Middle frontal gyrus (tissue), 1 donor: ENCODE data around the gene TENM4.

Experiments used
- DNase-seq: peaks from one replicate; pipeline ENCODE4 v3.0.0-alpha.2; 2015; ENCODE audit warnings: low spot score; ENCODE audit errors: extremely low spot score

TENM4 gene

DNA sequence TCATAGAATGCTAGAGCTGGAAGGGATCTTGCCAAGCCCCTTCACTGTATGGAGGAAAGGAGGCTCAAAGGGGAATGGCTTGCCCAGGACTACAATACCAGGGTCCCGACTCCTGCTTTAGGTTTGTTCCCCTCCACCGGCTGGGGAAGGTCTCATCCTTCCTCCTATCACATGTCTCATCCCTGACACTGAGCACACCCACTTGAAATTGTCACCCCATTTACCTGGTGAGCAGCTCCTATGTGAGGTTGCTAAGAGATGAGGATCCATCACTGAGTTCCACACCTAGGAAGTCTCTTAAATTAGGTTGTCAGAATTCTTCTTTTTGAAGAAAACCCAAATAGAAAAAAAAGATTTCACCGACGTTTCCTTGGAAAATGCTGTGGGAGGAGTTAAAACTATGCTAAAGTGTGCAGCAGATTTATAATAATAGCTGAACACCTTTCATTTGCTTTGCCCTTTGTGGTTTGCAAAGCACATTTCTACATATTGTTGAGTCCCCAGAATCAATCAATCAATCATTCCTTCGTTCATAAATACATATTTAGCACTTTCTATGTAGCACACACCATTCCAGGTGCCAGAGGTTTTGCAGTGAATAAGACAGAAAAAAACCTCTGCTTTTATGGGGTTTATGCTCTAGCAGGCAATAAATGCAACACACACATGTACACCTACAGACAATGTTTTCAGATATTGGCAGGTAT lies 91.7 kb downstream of the TENM4 start:
- DNase-seq: no peak

DNA sequence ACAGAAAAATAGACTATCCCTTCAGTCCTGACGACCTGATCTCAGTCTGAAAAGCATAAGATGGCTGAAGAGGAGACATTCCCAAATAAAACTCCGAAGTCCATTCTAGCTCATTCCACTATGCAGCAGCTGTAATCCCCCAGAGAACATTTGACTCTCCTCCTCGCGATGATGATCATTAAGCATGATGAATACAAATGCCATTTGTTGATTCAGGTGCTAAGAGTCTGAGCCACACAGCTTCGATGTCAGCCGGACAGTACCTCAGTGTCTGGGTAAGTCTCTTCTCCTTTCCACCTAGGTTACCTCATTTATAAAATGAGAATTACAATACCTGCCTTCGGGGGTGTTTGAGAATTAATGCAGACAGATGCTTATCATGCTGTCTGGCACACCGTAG lies 94.8 kb downstream of the TENM4 start:
- DNase-seq: no peak

DNA sequence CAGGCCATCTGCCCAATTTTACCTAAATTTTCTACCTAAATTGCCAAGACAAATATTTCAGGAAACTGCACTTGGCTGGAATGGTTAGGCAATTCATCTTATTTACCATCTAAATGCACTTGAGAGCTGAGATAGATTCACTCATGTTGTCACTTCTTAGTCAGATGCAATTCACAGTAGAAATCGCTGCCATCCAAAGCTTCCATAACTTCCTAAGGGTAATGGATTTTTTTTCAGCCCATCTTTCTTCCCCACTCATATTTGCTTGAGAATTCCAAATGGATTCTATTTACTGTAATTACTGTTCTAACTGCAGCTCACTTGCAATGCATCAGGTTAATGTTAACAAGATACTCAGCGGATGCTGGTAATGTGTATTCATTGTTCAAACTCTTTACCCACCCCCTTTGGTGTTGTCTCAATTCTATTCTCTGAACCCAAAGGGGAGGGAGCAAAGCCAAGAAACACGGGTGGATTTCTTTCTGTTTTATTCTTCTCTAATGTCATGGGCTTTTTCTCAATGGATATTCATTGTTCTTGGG lies 96.0 kb downstream of the TENM4 start:
- DNase-seq: no peak

DNA sequence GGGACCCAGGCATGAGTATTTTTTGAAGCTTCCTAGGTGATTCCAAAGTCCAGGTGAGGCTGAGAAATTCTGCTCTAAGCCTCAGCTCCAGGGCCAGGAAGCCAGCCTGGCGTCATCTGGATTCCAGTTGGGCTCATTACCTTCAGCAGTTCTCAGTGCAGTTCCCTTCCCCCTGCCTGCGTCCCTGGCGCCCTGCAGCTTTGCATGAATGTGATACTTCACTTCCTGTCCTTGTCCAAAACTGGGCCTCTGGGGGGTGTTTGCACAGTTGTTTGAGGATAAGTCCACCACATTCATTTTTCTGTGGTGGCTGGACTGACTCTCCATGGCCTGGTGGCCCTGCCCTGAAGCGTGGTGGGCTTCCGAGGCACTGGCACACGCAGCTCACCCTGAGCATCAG lies 98.1 kb downstream of the TENM4 start:
- no peak for DNase-seq

DNA sequence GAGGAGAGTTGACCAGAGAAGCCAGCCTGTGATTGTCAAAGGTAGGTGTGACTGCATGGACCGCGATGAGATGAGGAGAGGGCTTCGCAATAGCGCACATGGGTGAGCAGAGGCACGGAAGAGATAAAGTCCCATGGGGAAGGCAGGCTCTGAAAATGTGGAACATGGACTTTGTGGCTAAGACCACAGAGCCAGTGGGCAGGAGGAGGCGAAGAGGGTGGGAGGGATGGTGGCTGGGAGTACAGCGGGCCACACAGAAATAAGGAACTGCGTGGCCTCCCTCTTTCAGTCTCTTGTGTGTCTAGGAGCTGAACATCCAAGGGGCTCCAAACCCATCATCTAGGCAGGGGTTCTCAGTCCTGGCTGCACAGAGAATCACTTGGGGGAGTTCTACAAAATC lies 98.6 kb downstream of the TENM4 start:
- no peak for DNase-seq

DNA sequence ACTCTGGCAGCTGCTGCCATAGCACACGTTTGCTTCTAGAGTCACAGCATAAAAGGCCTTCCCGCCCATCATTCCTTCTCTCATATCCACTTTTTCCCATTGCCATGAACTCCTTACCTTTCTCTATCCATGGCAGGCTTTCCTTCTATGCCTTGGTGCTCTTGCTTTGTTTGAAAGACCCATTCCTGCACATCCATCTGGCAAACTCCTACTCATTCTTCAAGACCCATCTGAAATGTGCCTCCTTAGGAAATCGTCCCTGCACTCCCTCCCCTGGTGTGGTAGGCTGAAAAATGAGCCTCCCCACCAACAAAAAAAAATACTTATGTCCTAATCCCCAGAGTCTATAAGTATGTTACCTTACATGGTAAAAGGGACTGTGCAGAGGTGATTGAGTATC lies 100.3 kb downstream of the TENM4 start:
- no peak for DNase-seq

DNA sequence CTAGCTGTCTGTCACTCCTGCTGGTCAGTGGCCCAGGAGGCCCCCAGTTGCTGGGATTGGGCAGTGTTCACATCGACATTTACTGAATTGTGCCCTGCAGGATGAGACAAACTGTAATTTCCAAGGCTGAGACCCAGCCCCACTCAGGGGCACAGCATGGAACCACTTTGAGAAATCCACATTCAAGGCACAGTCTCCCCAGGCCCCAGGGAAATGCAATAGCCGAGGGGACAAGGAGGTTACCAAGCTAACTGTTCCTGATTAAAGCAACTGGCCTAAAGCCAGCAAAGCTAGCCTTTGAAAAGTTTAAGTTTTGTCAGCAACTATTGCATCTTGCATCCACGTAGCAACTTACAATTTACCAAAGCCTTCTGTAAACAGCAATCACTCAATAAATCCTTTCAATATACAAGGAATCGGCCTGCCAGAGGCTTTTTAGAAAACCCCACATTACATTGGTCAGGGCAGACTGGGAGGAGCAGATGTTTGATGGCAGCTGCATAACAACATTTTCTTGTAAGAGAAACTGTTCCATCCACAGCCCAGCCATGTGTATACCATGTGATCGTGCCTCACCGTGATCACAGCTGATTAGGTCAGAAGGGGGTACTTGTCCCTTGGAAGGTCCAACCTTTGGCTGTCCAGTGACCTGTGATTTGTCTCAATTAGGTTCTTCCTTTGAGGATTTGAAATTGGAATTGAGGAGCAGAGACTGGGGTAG lies 103.9 kb downstream of the TENM4 start:
- DNase-seq: no peak

DNA sequence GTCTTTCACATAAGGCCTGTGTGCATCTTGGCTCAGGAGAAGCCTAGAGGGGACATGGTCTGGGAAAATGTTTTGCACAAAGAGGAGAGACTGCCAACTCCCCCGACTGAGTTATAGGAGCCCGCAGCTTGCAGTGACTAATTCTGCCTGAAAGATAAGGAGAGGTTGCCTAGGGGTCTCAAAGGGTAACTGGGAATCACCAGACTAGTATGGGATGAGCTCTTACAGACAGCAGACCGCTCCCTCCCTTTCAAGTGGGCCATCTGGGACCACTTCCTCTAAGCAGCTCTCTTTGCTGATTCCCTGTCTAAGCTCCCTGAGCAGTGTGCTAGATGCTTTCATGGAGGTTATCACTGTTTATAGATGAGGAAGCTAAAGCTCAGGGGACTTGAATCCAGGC lies 105.1 kb downstream of the TENM4 start:
- DNase-seq: no peak

DNA sequence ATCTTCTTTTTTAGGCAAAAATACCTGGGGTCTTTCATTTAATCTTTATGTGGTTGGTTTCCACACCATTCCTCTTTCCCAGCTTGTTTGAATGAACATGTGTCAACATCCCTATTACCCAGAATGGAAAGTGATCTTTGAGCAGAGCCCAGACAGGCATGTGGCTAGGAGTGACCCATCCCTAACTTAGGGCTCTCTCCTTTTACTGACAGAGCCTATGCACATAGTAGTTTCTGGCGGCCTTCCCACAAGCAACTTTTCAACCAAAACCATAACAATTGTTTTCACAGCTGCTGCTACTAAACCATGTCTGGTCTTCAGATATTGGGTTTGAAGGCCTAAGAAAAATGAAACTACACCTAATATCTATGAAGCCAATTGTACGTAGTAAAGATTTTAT lies 107.5 kb downstream of the TENM4 start:
- no peak for DNase-seq

DNA sequence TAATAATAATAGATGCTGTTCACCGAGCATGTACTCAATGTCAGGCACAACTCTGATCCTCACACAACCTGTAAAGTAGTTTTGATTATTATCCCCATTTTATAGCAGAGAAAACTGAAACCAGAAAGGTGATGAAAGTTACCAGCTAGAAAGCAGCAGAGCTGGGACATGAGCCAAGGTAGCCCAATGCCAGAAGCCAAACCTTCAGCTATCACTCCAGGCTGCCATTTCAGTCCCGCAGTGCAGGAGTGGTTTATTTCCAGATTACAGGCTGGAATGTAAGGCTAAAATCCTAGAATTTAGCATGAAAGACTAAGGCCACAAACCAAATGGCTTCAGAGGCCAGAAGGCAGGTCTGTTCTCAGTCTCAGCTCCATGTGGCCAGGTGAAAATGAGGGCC lies 108.8 kb downstream of the TENM4 start:
- no peak for DNase-seq

DNA sequence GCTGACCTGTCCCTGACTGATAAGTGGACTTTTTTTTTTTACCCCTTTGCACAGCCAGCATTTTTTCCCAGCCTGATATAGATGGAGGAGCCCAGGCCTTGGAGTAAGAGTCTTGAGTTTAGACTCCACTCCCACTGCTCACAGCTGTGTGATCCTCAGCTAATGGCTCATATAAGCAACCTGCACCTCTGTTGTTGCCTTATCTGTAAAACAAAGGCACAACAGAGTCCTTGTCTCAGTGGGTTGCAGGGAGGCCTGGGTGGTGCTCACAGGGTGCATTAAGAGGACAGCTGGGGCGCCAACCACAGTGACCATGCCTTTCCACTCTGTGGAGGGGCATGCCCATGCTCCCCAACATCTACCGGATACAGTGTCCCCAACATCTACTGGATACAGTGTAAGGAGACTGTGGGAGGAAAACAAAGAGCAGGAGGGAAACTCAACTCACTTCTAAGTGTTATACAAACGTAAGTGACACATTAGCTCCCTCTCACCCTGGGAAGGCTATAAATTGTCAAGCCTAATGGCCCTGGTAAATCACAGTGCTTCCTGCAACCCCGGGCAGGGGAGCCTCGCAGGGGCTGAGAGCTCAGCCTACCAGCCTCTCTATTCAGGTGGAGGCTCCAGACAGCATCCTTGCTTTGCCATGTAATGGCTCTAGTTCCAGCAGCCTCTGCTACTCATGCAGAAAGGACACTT lies 109.5 kb downstream of the TENM4 start:
- no peak for DNase-seq

DNA sequence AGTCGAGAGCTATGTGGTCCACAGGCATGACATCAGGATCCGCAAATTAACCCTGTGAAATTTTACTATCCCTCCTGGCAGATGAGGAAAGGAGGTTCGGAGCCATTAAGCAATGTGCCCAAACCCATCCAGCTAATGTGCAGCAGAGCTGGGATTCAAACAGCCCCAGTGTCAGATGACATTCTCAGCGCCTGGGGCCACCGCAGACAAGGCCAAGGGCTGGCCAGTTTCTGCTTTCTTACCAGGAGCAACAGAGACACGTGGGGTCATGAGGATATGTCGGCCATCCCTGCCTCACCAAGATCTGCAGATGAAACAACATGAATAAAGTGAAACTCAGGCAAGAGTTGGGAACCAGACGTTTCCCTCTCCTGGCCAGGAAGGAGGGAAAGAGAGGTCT lies 110.2 kb downstream of the TENM4 start:
- no peak for DNase-seq

DNA sequence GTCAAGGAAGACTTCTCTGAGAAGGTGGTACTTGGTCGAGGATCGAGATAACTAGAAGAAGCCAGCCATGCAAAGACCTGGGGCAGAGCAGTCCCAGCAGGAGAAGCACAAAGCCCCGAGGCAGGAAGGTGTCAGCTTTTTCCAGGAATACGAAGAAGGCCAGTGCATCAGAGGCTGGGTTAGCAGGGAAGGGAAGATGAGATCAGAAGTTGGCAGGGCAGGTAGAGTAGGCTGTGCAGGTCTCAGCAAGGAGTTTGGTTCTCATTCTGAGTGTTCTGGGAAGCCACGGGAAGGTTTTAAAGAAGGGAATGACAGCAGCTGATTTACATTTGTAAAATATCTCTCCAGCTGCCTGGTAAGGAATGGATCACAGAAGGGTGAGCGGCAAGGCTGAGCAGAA lies 111.3 kb downstream of the TENM4 start:
- no peak for DNase-seq

DNA sequence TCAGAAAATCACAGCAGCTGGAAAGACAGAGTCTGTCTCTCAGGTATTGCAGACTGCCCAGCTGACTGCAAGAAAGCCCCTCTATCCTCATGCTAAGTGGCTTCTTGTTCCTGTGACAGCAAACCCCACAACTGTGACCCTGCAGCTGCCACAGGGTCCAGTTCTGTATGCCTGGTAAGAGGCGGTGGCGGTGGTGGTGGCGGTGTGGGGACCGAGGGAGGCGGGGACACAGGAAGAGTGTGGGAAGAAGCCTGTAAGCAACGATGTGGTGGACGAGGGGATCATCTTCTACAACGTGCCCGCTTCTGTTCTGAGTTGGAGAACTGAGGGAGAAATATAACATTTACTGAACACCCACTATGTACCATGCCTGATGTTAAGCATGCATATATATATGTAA lies 112.4 kb downstream of the TENM4 start:
- DNase-seq: no peak

DNA sequence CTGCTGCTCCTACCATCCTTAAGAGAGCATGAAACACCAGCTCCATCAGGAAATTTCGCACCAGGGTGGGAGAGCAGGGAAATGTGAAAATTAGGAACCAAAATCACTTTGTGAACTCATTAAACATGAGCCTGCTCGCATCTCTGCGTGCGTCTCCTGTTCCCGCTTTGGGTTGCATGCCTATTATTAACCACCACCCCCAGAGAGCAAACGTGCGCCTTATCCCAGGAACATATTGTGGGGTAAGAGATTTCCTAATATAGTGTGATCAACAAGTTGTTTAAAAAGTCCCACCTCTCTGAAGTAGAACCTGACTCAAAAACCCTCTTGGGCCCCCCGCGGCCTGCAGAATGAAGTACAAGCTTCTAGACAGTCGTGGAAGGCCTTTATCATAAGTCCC lies 115.0 kb downstream of the TENM4 start:
- no peak for DNase-seq

DNA sequence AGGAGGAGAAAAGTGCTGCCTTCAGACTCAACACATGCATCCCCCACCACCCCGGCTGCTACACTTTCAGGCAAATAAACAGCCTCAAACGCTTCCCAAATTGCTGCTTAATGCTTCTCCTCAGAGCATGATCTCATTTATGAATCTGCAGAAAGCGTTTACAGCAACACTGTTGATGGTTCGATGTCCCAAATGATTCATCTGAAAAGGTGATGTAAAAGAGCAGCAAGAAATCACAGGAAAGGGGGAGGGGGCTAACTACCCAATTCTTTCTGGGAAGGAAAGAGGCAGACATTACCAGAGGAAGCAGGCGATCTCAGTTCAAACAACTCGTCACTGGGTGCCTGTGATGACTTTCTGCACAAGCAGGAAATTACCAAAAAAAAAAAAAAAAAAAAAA lies 119.6 kb downstream of the TENM4 start:
- DNase-seq: no peak

DNA sequence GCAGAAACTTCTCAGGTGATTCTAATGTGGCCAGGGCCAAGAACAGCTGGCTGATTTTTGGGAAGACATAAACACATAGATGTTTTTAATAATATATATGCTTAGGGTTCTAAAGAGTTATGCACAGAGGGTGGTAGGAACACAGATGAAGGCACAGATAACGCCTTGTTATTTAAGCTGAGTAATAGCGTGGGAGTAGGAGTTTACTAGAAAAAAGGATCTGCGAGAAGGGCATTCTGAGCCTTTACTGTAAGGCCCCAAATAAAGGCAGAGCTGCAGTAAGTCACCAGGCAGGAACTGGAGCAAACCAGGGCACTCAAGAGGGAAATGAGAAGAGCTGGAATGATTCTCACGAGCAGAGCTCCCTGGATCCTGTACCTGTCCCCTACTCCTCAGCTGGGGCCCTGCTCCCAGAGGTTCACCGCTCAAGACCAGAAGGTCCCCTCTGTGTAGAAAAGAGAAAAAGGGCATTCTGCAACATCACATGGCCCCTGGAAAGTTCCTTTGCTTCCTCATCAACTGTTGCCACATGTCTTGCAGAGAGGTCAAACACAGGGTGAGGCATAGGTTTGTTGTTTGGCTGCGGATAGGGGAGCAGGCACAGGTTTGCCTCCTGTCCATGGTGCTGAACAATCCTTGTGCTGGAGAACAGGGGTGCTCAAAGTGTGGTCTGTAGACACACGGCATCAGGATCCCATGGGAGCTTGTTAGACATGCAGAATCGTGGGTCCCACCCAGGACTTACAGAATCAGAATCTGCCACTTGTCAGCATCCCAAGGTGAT lies 125.7 kb downstream of the TENM4 start:
- DNase-seq: no peak

DNA sequence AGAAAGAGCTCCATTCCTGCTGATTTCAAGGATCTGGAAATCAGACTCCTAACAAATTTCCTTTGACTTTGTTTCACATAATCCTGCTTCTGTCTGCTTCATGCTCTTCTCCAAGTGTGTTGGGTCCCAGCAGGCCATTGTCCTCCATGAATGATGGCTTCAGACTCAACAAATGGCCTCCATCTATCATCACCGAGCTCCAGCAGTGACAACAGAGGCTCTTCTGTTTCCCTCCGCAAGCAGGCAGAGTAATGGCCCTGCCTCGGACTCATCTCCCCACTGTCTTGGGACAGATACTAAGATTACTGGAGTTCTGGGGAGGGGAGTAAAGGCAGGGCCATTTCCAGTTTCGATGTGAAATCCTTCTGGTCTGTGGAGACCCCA lies 127.3 kb downstream of the TENM4 start:
- DNase-seq: peak; percentile 13

DNA sequence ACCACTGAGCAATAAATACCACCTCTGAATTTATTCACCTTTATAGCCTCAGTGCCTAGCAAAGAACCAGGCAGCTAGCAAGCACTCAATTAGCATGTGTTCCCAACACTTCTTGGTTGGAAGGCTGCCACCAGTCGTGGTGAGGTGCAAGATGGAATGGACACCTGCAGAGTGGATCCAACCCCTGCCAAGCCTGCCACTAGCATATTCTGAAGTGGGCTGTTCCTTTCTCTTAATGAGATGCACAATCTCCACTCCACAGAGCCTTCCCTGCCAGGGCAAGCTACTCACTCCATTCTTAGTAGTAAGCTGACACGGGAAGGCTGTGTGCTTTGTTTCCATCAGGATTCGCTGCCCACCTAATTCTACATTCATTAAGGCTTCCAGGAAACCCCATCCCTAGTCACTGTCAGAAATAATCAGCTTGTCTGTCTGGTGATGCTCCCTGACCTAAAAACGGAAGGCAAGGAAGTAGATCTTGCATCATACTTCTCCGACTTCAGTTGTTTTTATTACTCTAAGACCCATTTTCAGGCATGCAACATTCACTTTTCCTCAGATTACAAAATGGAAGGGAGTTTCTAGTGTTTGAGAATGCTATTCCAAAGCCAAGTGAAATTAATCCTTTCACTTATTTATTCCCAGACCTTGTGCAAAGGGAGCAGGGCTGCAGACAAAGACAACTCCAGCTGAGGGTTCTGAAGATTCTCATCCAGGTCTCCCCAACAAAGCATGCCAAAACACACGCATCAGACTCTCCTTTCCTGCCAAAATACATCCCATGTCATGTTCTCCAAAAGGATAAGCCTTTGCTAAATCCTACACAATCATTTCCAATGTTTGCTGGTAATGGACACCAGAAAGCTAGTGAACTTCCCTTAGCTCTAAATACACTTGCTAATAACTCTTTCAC lies 128.0 kb downstream of the TENM4 start:
- DNase-seq: no peak

DNA sequence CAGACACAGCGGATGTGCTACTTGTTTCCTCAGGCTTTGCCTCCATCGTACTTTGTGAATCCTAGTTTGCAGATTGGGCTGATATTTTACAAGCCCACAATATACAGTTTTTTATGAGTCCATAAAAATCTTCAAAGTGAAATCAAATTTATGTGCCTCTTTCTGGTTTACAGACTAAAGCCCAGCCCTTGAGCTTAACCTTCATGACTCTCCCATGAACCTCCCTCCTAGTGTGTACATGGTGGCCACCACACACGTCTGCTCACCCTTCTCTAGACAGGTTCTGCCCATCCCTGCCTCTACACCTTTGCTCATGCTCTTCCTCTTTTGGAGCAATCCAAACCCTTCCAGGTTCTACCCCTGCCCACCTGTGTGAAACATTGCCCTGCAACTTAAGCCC lies 129.4 kb downstream of the TENM4 start:
- DNase-seq: no peak

DNA sequence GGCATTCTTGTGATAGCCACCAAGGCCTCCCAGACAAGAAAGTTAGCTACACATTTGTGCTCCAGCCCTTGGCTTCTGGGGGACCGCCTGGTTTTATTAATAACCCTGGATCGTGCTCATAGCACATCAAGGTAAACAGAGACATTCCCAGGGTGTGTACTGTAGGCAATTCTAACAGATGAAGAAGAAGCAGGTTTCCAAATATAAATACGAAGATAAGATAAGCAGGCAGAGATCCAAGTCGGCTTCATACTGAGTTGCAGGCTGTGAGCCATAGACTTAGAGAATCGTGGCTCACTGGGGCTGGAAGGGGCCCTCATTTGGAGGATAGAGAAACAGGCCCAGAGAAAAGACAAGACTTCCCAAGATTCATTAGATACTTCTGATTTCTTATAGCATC lies 131.4 kb downstream of the TENM4 start:
- DNase-seq: no peak
